GM23338 (cell line): ENCODE data around the gene GPC5.

Experiments used
- CREB1 ChIP-seq: fragments of 250-450 bp; sonication (Bioruptor Pico); IDR thresholded peaks from 2 replicates; pipeline ENCODE4 v1.5.0; 2020; ENCODE audit warnings: low read depth, mild to moderate bottlenecking, moderate library complexity
- EZH2 ChIP-seq: fragments of 200-600 bp; sonication (generic); IDR thresholded peaks from one replicate; pipeline ENCODE4 v1.8.0; 2017; ENCODE audit warnings: antibody characterized with exemption, mild to moderate bottlenecking, low read depth; ENCODE audit not compliant: unreplicated experiment
- EZH2phosphoT487 ChIP-seq: fragments of 200-600 bp; sonication (generic); IDR thresholded peaks from one replicate; pipeline ENCODE4 v1.8.1; 2018; ENCODE audit warnings: antibody characterized with exemption; ENCODE audit not compliant: unreplicated experiment
- JUNB ChIP-seq: IDR thresholded peaks from one replicate; pipeline ENCODE4 v1.6.1; 2016; ENCODE audit warnings: antibody characterized with exemption; ENCODE audit not compliant: unreplicated experiment
- POLR2AphosphoS5 ChIP-seq: IDR thresholded peaks from 2 replicates; pipeline ENCODE4 v1.6.1; 2016; ENCODE audit warnings: antibody characterized with exemption, low read depth
- STAT1 ChIP-seq: IDR thresholded peaks from one replicate; pipeline ENCODE4 v1.6.1; 2016; ENCODE audit warnings: antibody characterized with exemption; ENCODE audit not compliant: unreplicated experiment
- ZNF114 ChIP-seq: fragments of 250-450 bp; sonication (Bioruptor Pico); IDR thresholded peaks from 2 replicates; pipeline ENCODE4 v1.5.0; 2020; ENCODE audit warnings: mild to moderate bottlenecking, moderate library complexity
- TF ChIP-seq, protein P1 (sequence below), 2 experiments: fragments of 200-600 bp in 1 of 2; sonication (generic) in 1 of 2; conservative IDR thresholded peaks; 2 replicates each; pipeline versions ENCODE4 v1.5.1 to v1.6.1; 2016 to 2017; ENCODE audit warnings: antibody characterized with exemption in 2 of 2, low read depth in 2 of 2, mild to moderate bottlenecking in 2 of 2, moderate library complexity in 1 of 2
- TF ChIP-seq, protein P2 (sequence below): IDR thresholded peaks from one replicate; pipeline ENCODE4 v1.6.1; 2018; ENCODE audit warnings: antibody characterized with exemption; ENCODE audit not compliant: unreplicated experiment
- TF ChIP-seq, protein P3 (sequence below): IDR thresholded peaks from 2 replicates; pipeline ENCODE4 v1.6.1; 2016; ENCODE audit warnings: antibody characterized with exemption
- TF ChIP-seq, protein P4 (sequence below): fragments of 250-450 bp; sonication (Bioruptor Pico); IDR thresholded peaks from 2 replicates; pipeline ENCODE4 v1.5.0; 2020; ENCODE audit warnings: mild to moderate bottlenecking, moderate library complexity

DNA sequence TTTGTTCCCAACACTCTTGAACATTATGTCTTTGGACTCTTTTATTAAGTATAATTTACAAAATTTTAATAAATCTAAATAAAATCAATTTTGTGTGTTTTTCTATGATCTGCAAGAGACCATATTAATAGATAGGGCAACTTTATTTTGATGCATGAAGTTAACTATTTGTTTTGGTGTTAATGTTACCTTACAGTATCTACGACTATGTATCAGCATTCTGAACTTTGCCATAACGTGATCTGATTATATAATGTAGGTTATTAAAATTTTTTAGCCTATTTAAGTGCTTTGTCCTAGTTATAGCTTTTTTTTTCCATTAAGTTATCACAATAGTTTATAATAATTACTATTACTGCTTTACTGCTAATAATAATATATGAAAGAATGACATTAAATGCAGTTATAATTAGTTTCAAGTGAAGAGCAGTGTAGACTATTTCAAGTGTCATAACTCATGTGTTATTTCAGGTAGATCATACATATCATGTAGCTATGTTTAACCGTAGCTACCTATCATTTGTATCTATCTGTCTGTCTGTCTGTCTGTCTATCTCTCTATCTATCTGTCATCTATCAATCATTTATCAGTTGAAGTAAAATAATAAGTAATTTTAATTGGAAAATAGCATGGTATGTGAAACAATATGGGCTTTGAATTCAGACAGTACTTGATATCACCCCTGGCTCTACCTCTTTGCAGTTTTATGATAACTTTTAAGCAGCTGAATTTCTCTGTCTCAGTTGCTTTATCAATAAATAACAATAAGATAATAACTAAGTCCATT lies 229.7 kb downstream of the GPC5 start:
- TF ChIP-seq, protein P1, sequence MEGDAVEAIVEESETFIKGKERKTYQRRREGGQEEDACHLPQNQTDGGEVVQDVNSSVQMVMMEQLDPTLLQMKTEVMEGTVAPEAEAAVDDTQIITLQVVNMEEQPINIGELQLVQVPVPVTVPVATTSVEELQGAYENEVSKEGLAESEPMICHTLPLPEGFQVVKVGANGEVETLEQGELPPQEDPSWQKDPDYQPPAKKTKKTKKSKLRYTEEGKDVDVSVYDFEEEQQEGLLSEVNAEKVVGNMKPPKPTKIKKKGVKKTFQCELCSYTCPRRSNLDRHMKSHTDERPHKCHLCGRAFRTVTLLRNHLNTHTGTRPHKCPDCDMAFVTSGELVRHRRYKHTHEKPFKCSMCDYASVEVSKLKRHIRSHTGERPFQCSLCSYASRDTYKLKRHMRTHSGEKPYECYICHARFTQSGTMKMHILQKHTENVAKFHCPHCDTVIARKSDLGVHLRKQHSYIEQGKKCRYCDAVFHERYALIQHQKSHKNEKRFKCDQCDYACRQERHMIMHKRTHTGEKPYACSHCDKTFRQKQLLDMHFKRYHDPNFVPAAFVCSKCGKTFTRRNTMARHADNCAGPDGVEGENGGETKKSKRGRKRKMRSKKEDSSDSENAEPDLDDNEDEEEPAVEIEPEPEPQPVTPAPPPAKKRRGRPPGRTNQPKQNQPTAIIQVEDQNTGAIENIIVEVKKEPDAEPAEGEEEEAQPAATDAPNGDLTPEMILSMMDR (conservative IDR thresholded peaks at IDR 0.05; ENCODE audit: low read depth in 2 of 2), result no peak
- no peak for TF ChIP-seq EZH2
- TF ChIP-seq, protein P2, sequence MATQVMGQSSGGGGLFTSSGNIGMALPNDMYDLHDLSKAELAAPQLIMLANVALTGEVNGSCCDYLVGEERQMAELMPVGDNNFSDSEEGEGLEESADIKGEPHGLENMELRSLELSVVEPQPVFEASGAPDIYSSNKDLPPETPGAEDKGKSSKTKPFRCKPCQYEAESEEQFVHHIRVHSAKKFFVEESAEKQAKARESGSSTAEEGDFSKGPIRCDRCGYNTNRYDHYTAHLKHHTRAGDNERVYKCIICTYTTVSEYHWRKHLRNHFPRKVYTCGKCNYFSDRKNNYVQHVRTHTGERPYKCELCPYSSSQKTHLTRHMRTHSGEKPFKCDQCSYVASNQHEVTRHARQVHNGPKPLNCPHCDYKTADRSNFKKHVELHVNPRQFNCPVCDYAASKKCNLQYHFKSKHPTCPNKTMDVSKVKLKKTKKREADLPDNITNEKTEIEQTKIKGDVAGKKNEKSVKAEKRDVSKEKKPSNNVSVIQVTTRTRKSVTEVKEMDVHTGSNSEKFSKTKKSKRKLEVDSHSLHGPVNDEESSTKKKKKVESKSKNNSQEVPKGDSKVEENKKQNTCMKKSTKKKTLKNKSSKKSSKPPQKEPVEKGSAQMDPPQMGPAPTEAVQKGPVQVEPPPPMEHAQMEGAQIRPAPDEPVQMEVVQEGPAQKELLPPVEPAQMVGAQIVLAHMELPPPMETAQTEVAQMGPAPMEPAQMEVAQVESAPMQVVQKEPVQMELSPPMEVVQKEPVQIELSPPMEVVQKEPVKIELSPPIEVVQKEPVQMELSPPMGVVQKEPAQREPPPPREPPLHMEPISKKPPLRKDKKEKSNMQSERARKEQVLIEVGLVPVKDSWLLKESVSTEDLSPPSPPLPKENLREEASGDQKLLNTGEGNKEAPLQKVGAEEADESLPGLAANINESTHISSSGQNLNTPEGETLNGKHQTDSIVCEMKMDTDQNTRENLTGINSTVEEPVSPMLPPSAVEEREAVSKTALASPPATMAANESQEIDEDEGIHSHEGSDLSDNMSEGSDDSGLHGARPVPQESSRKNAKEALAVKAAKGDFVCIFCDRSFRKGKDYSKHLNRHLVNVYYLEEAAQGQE, result no peak
- TF ChIP-seq JUNB, result no peak
- TF ChIP-seq POLR2AphosphoS5, result no peak
- TF ChIP-seq, protein P3, sequence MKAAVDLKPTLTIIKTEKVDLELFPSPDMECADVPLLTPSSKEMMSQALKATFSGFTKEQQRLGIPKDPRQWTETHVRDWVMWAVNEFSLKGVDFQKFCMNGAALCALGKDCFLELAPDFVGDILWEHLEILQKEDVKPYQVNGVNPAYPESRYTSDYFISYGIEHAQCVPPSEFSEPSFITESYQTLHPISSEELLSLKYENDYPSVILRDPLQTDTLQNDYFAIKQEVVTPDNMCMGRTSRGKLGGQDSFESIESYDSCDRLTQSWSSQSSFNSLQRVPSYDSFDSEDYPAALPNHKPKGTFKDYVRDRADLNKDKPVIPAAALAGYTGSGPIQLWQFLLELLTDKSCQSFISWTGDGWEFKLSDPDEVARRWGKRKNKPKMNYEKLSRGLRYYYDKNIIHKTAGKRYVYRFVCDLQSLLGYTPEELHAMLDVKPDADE, result no peak
- no peak for TF ChIP-seq CREB1 (CRISPR knock-in tag)
- no peak for TF ChIP-seq EZH2phosphoT487
- no peak for TF ChIP-seq ZNF114 (CRISPR knock-in tag)
- TF ChIP-seq, protein P4, sequence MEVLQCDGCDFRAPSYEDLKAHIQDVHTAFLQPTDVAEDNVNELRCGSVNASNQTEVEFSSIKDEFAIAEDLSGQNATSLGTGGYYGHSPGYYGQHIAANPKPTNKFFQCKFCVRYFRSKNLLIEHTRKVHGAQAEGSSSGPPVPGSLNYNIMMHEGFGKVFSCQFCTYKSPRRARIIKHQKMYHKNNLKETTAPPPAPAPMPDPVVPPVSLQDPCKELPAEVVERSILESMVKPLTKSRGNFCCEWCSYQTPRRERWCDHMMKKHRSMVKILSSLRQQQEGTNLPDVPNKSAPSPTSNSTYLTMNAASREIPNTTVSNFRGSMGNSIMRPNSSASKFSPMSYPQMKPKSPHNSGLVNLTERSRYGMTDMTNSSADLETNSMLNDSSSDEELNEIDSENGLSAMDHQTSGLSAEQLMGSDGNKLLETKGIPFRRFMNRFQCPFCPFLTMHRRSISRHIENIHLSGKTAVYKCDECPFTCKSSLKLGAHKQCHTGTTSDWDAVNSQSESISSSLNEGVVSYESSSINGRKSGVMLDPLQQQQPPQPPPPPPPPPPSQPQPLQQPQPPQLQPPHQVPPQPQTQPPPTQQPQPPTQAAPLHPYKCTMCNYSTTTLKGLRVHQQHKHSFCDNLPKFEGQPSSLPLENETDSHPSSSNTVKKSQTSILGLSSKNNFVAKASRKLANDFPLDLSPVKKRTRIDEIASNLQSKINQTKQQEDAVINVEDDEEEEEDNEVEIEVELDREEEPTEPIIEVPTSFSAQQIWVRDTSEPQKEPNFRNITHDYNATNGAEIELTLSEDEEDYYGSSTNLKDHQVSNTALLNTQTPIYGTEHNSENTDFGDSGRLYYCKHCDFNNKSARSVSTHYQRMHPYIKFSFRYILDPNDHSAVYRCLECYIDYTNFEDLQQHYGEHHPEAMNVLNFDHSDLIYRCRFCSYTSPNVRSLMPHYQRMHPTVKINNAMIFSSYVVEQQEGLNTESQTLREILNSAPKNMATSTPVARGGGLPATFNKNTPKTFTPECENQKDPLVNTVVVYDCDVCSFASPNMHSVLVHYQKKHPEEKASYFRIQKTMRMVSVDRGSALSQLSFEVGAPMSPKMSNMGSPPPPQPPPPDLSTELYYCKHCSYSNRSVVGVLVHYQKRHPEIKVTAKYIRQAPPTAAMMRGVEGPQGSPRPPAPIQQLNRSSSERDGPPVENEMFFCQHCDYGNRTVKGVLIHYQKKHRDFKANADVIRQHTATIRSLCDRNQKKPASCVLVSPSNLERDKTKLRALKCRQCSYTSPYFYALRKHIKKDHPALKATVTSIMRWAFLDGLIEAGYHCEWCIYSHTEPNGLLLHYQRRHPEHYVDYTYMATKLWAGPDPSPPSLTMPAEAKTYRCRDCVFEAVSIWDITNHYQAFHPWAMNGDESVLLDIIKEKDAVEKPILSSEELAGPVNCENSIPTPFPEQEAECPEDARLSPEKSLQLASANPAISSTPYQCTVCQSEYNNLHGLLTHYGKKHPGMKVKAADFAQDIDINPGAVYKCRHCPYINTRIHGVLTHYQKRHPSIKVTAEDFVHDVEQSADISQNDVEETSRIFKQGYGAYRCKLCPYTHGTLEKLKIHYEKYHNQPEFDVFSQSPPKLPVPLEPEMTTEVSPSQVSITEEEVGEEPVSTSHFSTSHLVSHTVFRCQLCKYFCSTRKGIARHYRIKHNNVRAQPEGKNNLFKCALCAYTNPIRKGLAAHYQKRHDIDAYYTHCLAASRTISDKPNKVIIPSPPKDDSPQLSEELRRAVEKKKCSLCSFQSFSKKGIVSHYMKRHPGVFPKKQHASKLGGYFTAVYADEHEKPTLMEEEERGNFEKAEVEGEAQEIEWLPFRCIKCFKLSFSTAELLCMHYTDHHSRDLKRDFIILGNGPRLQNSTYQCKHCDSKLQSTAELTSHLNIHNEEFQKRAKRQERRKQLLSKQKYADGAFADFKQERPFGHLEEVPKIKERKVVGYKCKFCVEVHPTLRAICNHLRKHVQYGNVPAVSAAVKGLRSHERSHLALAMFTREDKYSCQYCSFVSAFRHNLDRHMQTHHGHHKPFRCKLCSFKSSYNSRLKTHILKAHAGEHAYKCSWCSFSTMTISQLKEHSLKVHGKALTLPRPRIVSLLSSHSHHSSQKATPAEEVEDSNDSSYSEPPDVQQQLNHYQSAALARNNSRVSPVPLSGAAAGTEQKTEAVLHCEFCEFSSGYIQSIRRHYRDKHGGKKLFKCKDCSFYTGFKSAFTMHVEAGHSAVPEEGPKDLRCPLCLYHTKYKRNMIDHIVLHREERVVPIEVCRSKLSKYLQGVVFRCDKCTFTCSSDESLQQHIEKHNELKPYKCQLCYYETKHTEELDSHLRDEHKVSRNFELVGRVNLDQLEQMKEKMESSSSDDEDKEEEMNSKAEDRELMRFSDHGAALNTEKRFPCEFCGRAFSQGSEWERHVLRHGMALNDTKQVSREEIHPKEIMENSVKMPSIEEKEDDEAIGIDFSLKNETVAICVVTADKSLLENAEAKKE (CRISPR knock-in tag), result no peak
- no peak for TF ChIP-seq STAT1
